HG03139 (cell line): ENCODE results near the gene C14orf132.

Experiments
- ATAC-seq: cut with Tn5 transposase; IDR thresholded peaks from one replicate; pipeline ENCODE4 v1.9.1; 2021; ENCODE audit not compliant: unreplicated experiment

Gene C14orf132

DNA sequence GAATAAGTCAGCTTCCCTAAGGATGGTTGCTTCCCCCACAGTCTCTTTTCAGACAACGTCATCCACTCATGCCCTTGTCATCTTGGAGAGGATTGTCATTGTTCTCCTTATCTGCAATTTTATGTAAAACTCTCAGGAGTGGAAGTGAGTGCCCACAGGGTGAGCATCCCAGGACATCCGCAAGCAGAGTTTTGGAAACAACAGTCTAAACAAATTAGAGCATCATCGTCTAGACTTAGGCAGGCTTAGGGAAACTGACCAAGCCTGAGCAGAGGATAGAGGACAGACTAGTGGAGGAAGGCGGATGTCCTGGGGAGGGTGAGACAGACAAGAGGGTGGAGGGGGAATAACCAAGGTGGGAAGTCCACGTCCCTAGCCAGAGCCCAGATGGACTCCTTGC lies 101.8 kb downstream of the C14orf132 start:
- no peak for ATAC-seq
